ENCODE measurements around the gene RIMS1.

Gene RIMS1

GRCh38 chr6:72419966-72420365 lies 533.6 kb downstream of the RIMS1 start:
- FAIRE-seq = no peak

GRCh38 chr6:72420409-72420808 lies 534.1 kb downstream of the RIMS1 start:
- FAIRE-seq = no peak

- no peak for FAIRE-seq
Measured at GRCh38 chr6:72421387-72421786, 535.0 kb downstream of the RIMS1 start.

- FAIRE-seq = no peak
Measured at GRCh38 chr6:72422171-72422570, 535.8 kb downstream of the RIMS1 start.

GRCh38 chr6:72424476-72424875 lies 538.1 kb downstream of the RIMS1 start:
- no peak for FAIRE-seq

- FAIRE-seq = no peak
Measured at GRCh38 chr6:72425003-72425681, 538.8 kb downstream of the RIMS1 start.

- no peak for FAIRE-seq
Measured at GRCh38 chr6:72440611-72441010, 554.3 kb downstream of the RIMS1 start.

- FAIRE-seq = no peak
Measured at GRCh38 chr6:72446430-72446829, 560.1 kb downstream of the RIMS1 start.

All from colon (tissue), 2 donors.